Tibial nerve (tissue), 4 donors: ENCODE measurements around the gene GAK. TPM values are rescaled to one million over a fixed set of nuclear protein-coding genes. Genes with fewer than 3 reads are reported as not detected.

Experiments used
- DNase-seq, 2 donors: peaks; one replicate each; pipeline ENCODE4 v3.0.0-alpha.2; 2019; ENCODE audit warnings: low spot score in 2 of 2
- H3K27ac ChIP-seq, 4 donors: fragments of 200-600 bp; sonication (generic) in 3 of 4; one replicate each; pipeline ENCODE4 v1.5.1; 2017 to 2019; ENCODE audit warnings: mild to moderate bottlenecking in 1 of 4
- H3K27me3 ChIP-seq, 2 donors: fragments of 200-600 bp; sonication (generic) in 1 of 2; one replicate each; pipeline versions ENCODE4 v1.5.1 to v1.6.0; 2017 to 2019
- H3K36me3 ChIP-seq, 3 donors: fragments of 200-600 bp; sonication (generic); one replicate each; pipeline ENCODE4 v1.5.1; 2018 to 2019
- H3K4me1 ChIP-seq, 4 donors: fragments of 200-600 bp; sonication (generic) in 3 of 4; one replicate each; pipeline ENCODE4 v1.5.1; 2017 to 2019
- H3K4me3 ChIP-seq, 4 donors: fragments of 200-600 bp; sonication (generic) in 3 of 4; one replicate each; pipeline ENCODE4 v1.5.1; 2017 to 2019; ENCODE audit warnings: mild to moderate bottlenecking in 1 of 4, moderate library complexity in 1 of 4
- H3K9me3 ChIP-seq, 4 donors: fragments of 200-600 bp; sonication (generic) in 3 of 4; one replicate each; pipeline ENCODE4 v1.5.1; 2017 to 2019
- EP300 ChIP-seq, 2 donors: sonication (generic); formaldehyde crosslinking; IDR thresholded peaks; one replicate each; pipeline ENCODE4 v1.6.1; 2017; ENCODE audit warnings: antibody characterized with exemption in 2 of 2, mild to moderate bottlenecking in 1 of 2
- POLR2A ChIP-seq, 2 donors: fragments of 450-650 bp; IDR thresholded peaks; one replicate each; pipeline ENCODE4 v1.6.1; 2017; ENCODE audit warnings: antibody characterized with exemption in 2 of 2, mild to moderate bottlenecking in 2 of 2, moderate library complexity in 2 of 2
- WGBS, 2 donors: methylation state at CpG; one replicate each; pipeline ENCODE4 v1.1.5; 2018; 5-methylcytosine and 5-hydroxymethylcytosine counted together
- total RNA-seq, 4 donors: library from RNA; depleted of rRNA; stranded (reverse); fragments of >200 nt; gene quantifications; one replicate each; pipeline ENCODE4 v1.1.0, GENCODE V29; 2016
- TF ChIP-seq, protein P1 (sequence below), 5 experiments: fragments of 200-600 bp in 3 of 5; fragments of 450-650 bp in 2 of 5; sonication (generic) in 3 of 5; IDR thresholded peaks; one replicate each; pipeline ENCODE4 v1.5.1; 2016 to 2019; ENCODE audit warnings: antibody characterized with exemption in 5 of 5, mild to moderate bottlenecking in 3 of 5, moderate library complexity in 2 of 5

Gene GAK
- total RNA-seq, 4 donors from 2014 or later, result 92.3 to 177 (median 127) TPM

GRCh38 chr4:848307-848691 is 83.8 kb downstream of the GAK start:
- 87 to 88% methylated on average over 16 of the region's 16 CpGs for WGBS, 2 donors
- TF ChIP-seq, protein P1, sequence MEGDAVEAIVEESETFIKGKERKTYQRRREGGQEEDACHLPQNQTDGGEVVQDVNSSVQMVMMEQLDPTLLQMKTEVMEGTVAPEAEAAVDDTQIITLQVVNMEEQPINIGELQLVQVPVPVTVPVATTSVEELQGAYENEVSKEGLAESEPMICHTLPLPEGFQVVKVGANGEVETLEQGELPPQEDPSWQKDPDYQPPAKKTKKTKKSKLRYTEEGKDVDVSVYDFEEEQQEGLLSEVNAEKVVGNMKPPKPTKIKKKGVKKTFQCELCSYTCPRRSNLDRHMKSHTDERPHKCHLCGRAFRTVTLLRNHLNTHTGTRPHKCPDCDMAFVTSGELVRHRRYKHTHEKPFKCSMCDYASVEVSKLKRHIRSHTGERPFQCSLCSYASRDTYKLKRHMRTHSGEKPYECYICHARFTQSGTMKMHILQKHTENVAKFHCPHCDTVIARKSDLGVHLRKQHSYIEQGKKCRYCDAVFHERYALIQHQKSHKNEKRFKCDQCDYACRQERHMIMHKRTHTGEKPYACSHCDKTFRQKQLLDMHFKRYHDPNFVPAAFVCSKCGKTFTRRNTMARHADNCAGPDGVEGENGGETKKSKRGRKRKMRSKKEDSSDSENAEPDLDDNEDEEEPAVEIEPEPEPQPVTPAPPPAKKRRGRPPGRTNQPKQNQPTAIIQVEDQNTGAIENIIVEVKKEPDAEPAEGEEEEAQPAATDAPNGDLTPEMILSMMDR (IDR thresholded peaks at IDR 0.05), result no peak
- no peak for TF ChIP-seq EP300 (IDR thresholded peaks at IDR 0.05)
- no peak for TF ChIP-seq POLR2A (IDR thresholded peaks at IDR 0.05)
- Histone ChIP-seq H3K27me3 (no peaks in the 10 kb centered on the region), H3K9me3 (no peaks in the 10 kb centered on the region), H3K27ac (no peak overlapping the region), H3K4me1 (no peaks in the 10 kb centered on the region), H3K36me3 (peaks cover 0 to 75% (median 6%) of the 10 kb centered on the region in 3 donors), H3K4me3 (no peak overlapping the region)
- no peak for DNase-seq

DNA sequence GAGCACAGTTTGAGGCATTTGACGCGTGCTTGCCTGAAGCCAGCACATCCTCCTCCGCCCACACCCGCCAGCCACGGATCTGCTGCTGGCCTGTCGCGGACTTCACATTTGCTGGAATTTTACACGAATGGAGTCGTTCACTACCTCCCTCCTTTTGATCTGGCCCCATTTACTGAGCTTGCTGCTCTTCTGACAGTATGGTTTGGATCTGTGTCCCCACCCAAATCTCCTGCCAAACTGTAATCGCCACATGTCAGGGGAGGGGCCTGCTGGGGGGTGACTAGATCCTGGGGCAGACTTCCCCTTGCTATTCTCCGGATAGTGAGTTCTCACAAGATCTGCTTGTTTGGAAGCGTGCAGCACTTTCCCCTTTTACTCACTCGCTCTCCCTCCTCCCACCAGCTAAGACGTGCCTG is 86.3 kb downstream of the GAK start:
- Histone ChIP-seq H3K36me3 (peaks cover 0 to 54% (median under 1%) of the 10 kb centered on the region in 3 donors), H3K4me3 (no peak overlapping the region), H3K27me3 (no peaks in the 10 kb centered on the region), H3K27ac (no peak overlapping the region), H3K9me3 (peaks cover 0 to 7% (median 0%) of the 10 kb centered on the region in 4 donors), H3K4me1 (no peaks in the 10 kb centered on the region)
- TF ChIP-seq EP300 (IDR thresholded peaks at IDR 0.05), result no peak
- TF ChIP-seq, protein P1 (IDR thresholded peaks at IDR 0.05), result no peak
- no peak for TF ChIP-seq POLR2A (IDR thresholded peaks at IDR 0.05)
- no peak for DNase-seq
- WGBS, 2 donors, result 65% methylated on average over 14 of the region's 14 CpGs

DNA sequence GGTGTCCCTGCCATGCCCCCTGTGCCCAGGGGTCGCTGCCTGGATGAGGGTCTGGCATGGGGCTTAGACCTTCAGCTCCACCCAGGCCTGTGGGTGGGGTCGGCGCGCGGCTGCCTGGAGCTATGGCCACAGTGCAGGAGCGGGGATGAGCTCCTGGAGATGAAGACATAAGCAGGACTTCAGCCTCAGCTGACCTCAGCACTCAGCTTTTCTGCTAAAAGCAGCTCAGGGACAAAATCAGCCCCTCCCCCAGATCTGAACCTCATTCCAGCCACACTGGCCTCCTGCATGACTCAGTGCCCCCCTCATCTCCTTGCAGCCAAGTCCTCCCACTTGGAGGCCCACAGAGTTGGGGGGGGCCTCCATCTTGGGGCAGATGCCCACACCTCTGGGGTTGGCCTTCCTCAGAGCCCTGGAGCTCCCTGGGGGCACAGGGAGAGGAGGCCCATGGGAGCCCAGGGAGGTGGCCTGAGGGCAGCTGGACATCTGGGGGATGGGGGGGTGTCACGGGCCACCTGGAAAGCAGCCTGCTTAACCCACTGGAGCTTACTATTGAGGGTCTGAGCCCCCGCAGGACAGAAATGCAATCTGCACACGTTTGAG is 86.8 kb downstream of the GAK start:
- H3K9me3 ChIP-seq, result peaks cover 0 to 7% (median 0%) of the 10 kb centered on the region in 4 donors
- TF ChIP-seq, protein P1 (IDR thresholded peaks at IDR 0.05), result no peak
- TF ChIP-seq EP300 (IDR thresholded peaks at IDR 0.05) (no peak), POLR2A (IDR thresholded peaks at IDR 0.05) (no peak)
- no peak for DNase-seq
- no peak overlapping the region for H3K4me3 ChIP-seq
- H3K27me3 ChIP-seq, result no peaks in the 10 kb centered on the region
- peaks cover 0 to 49% (median 0%) of the 10 kb centered on the region in 3 donors for H3K36me3 ChIP-seq
- H3K4me1 ChIP-seq, result no peaks in the 10 kb centered on the region
- 58 to 82% methylated on average over 3 to 8 of the region's 9 CpGs for WGBS, 2 donors
- H3K27ac ChIP-seq, result no peak overlapping the region

DNA sequence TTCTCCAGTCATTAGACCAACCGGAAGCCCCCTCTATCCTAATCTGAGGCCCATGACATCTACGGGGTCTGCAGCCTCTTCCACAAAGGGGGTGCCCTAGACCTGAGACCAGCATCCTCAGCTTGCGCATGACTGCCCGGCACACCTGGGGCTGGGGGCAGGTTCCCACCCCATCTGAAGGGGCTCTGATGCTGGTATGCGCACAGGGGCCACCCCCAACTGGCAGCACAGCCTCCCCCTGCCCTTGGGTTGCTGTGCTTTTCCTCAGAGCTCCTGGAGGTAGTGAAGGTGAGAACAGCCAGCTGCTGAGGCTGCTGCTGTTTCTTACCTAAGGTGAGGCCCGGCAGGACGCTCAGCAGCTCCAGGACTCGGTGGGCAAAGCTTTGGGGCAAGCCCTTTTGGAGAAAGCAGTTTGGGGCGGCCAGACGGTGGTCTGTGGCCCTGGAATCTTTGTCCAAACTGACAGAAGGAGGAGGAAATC is 87.3 kb downstream of the GAK start:
- DNase-seq, result no peak
- H3K27me3 ChIP-seq, result no peaks in the 10 kb centered on the region
- H3K4me1 ChIP-seq, result no peaks in the 10 kb centered on the region
- no peak for TF ChIP-seq EP300 (IDR thresholded peaks at IDR 0.05)
- TF ChIP-seq, protein P1 (IDR thresholded peaks at IDR 0.05), result no peak
- no peak for TF ChIP-seq POLR2A (IDR thresholded peaks at IDR 0.05)
- H3K27ac ChIP-seq, result no peak overlapping the region
- peaks cover 0 to 8% (median 0%) of the 10 kb centered on the region in 4 donors for H3K9me3 ChIP-seq
- 96 to 97% methylated on average over 7 to 10 of the region's 10 CpGs for WGBS, 2 donors
- peaks cover 0 to 44% (median 0%) of the 10 kb centered on the region in 3 donors for H3K36me3 ChIP-seq
- no peak overlapping the region for H3K4me3 ChIP-seq

GRCh38 chr4:839675-840443 is 92.3 kb downstream of the GAK start:
- TF ChIP-seq POLR2A (IDR thresholded peaks at IDR 0.05), result no peak
- TF ChIP-seq EP300 (IDR thresholded peaks at IDR 0.05), result no peak
- TF ChIP-seq, protein P1 (IDR thresholded peaks at IDR 0.05), result no peak
- peaks cover 0 to 55% (median 2%) of the 10 kb centered on the region in 4 donors for H3K9me3 ChIP-seq
- H3K27ac ChIP-seq, result no peak overlapping the region
- H3K36me3 ChIP-seq, result peaks cover 0 to 14% (median 0%) of the 10 kb centered on the region in 3 donors
- no peaks in the 10 kb centered on the region for H3K4me1 ChIP-seq
- WGBS, 2 donors, result 86 to 92% methylated on average over 4 of the region's 4 CpGs
- H3K27me3 ChIP-seq, result no peaks in the 10 kb centered on the region
- H3K4me3 ChIP-seq, result no peak overlapping the region
- no peak for DNase-seq
